ENCODE results near the gene RASL12.

RASL12 gene

GRCh38 chr15:65072617-65073016, 4.8 kb upstream of the RASL12 start:
- DNase-seq: no peak

- no peak for DNase-seq
Measured at GRCh38 chr15:65072027-65072426, 4.2 kb upstream of the RASL12 start.

GRCh38 chr15:65071381-65071811, 3.6 kb upstream of the RASL12 start:
- DNase-seq: no peak

- DNase-seq: no peak
Measured at GRCh38 chr15:65069779-65070546, 2.2 kb upstream of the RASL12 start.

GRCh38 chr15:65069179-65069578, 1.4 kb upstream of the RASL12 start:
- DNase-seq: no peak

- DNase-seq: no peak
Measured at GRCh38 chr15:65068403-65068788, 605 bp upstream of the RASL12 start.

- DNase-seq: no peak
Measured at GRCh38 chr15:65067317-65067644, 510 bp downstream of the RASL12 start.

GRCh38 chr15:65066635-65067316, 1.0 kb downstream of the RASL12 start:
- DNase-seq: no peak

GRCh38 chr15:65066001-65066634, 1.7 kb downstream of the RASL12 start:
- no peak for DNase-seq

GRCh38 chr15:65062726-65063125, 5.1 kb downstream of the RASL12 start:
- DNase-seq: no peak

- no peak for DNase-seq
Measured at GRCh38 chr15:65062061-65062460, 5.7 kb downstream of the RASL12 start.

GRCh38 chr15:65060641-65061397, 7.0 kb downstream of the RASL12 start:
- no peak for DNase-seq

GRCh38 chr15:65059931-65060596, 7.7 kb downstream of the RASL12 start:
- DNase-seq: no peak

- no peak for DNase-seq
Measured at GRCh38 chr15:65059369-65059750, 8.4 kb downstream of the RASL12 start.

GRCh38 chr15:65058394-65059368, 9.1 kb downstream of the RASL12 start:
- no peak for DNase-seq

- no peak for DNase-seq
Measured at GRCh38 chr15:65057549-65057940, 10.2 kb downstream of the RASL12 start.

GRCh38 chr15:65056868-65057548, 10.8 kb downstream of the RASL12 start:
- DNase-seq: no peak

- DNase-seq: no peak
Measured at GRCh38 chr15:65056106-65056505, 11.7 kb downstream of the RASL12 start.

GRCh38 chr15:65055201-65055870, 12.5 kb downstream of the RASL12 start:
- DNase-seq: no peak
